ENCODE data around the gene RPL10A.

DNA sequence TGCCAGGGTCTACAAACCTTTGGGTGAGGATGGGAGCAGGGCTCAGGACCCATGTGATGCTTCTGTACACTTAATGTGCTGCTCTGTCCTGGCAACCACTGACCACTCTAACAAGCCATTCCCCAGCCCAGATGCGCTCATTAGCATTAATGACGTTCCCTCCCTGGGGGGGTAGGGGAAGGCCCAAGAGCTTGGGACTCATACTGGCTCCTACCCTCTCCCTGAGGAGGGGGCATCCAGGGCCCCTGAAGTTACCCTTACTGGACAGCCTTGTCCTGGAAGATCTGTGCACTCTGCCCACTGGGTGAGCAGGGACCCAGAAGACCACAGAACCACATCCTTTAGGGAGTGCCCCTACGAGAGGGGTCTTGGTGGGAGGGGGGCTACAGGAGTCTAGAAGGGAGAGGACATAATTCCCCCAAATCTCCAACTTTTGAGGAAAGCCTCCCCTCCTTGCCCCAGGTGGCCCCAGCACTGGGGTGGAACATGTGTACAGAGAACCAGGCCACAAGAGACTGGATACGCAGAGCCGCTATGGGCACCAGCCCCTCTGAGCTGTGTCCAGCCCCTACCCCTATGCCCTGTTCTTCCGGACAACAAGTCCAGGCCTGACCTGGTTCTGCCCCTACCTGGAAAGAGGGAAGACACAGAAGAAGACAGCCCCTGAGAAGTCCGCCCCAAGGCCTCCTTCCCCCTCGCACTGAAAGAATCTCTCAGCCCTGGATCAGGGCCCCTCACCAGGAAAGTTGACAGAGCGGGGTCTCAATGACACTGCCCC, 27.2 kb downstream of the RPL10A start:
- TF ChIP-seq, protein P1, sequence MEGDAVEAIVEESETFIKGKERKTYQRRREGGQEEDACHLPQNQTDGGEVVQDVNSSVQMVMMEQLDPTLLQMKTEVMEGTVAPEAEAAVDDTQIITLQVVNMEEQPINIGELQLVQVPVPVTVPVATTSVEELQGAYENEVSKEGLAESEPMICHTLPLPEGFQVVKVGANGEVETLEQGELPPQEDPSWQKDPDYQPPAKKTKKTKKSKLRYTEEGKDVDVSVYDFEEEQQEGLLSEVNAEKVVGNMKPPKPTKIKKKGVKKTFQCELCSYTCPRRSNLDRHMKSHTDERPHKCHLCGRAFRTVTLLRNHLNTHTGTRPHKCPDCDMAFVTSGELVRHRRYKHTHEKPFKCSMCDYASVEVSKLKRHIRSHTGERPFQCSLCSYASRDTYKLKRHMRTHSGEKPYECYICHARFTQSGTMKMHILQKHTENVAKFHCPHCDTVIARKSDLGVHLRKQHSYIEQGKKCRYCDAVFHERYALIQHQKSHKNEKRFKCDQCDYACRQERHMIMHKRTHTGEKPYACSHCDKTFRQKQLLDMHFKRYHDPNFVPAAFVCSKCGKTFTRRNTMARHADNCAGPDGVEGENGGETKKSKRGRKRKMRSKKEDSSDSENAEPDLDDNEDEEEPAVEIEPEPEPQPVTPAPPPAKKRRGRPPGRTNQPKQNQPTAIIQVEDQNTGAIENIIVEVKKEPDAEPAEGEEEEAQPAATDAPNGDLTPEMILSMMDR (IDR thresholded peaks at IDR 0.05), result no peak
- TF ChIP-seq, protein P2, sequence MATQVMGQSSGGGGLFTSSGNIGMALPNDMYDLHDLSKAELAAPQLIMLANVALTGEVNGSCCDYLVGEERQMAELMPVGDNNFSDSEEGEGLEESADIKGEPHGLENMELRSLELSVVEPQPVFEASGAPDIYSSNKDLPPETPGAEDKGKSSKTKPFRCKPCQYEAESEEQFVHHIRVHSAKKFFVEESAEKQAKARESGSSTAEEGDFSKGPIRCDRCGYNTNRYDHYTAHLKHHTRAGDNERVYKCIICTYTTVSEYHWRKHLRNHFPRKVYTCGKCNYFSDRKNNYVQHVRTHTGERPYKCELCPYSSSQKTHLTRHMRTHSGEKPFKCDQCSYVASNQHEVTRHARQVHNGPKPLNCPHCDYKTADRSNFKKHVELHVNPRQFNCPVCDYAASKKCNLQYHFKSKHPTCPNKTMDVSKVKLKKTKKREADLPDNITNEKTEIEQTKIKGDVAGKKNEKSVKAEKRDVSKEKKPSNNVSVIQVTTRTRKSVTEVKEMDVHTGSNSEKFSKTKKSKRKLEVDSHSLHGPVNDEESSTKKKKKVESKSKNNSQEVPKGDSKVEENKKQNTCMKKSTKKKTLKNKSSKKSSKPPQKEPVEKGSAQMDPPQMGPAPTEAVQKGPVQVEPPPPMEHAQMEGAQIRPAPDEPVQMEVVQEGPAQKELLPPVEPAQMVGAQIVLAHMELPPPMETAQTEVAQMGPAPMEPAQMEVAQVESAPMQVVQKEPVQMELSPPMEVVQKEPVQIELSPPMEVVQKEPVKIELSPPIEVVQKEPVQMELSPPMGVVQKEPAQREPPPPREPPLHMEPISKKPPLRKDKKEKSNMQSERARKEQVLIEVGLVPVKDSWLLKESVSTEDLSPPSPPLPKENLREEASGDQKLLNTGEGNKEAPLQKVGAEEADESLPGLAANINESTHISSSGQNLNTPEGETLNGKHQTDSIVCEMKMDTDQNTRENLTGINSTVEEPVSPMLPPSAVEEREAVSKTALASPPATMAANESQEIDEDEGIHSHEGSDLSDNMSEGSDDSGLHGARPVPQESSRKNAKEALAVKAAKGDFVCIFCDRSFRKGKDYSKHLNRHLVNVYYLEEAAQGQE (IDR thresholded peaks at IDR 0.05), result no peak

All from A549 (cell line).